GM12878 (cell line): ENCODE results near the gene MAPK8IP3. TPM values are rescaled to one million over a fixed set of nuclear protein-coding genes. Genes with fewer than 3 reads are reported as not detected.

ENCODE experiments used
- ATAC-seq: fragments of 200-7000 bp; cut with Tn5 transposase; 3 replicates; pipeline ENCODE4 v1.9.1; 2020; ENCODE audit warnings: mild to moderate bottlenecking, moderate library complexity
- BruUV-seq: library from RNA; stranded (reverse); fragments of 400-500 nt; replicated peaks from 2 replicates; lab custom pipeline; 2021; lab: Mats Ljungman, UMichigan
- CTCF ChIA-PET: fragments of 300-600 bp; sonication (Branson Sonifier 250); formaldehyde crosslinking; extraction: SDS; loops from one replicate; lab custom pipeline; 2021; ENCODE audit warnings: inconsistent platforms; lab: Yijun Ruan, JAX
- POLR2A ChIA-PET: fragments of 350-600 bp; formaldehyde crosslinking; extraction: SDS; loops from one replicate; lab custom pipeline; 2021; ENCODE audit warnings: inconsistent platforms; lab: Charles Lee
- RAD21 ChIA-PET: fragments of 300-600 bp; sonication (Branson Sonifier 250); formaldehyde crosslinking; loops from one replicate; lab custom pipeline; 2023; ENCODE audit warnings: antibody characterized with exemption; ENCODE audit not compliant: unreplicated experiment; lab: Charles Lee
- SMC1A ChIA-PET: fragments of 300-600 bp; sonication (Branson Sonifier 250); formaldehyde crosslinking; loops from one replicate; lab custom pipeline; 2023; ENCODE audit not compliant: unreplicated experiment, uncharacterized antibody; lab: Charles Lee
- DNase-seq: peaks from one replicate; pipeline ENCODE4 v3.0.0-alpha.2; 2011; ENCODE audit warnings: low read depth, low spot score
- FAIRE-seq: peaks from 3 replicates; lab custom pipeline; 2011; peaks lifted over from hg19 to GRCh38; lab: Jason Lieb, UNC
- H2AFZ ChIP-seq: 2 replicates; pipeline ENCODE4 v1.6.0; 2011; ENCODE audit warnings: low read depth, low read length, control low read depth; ENCODE audit not compliant: control insufficient read depth
- H3K27ac ChIP-seq: 2 replicates; pipeline ENCODE4 v1.5.1; 2011; ENCODE audit warnings: control low read depth; ENCODE audit not compliant: control insufficient read depth, insufficient read depth
- H3K27me3 ChIP-seq, 2 experiments: replicated peaks in 1 of 2; 2 replicates each; pipeline versions ENCODE4 v1.6.0 to v1.6.1; 2011; ENCODE audit warnings: low read length in 1 of 2; ENCODE audit not compliant: control insufficient read depth in 2 of 2, insufficient read depth in 2 of 2
- H3K36me3 ChIP-seq, 2 experiments: 2 replicates each; pipeline ENCODE4 v1.5.1; 2011; ENCODE audit warnings: low read length in 1 of 2; ENCODE audit not compliant: control insufficient read depth in 2 of 2, insufficient read depth in 2 of 2
- H3K4me1 ChIP-seq: 2 replicates; pipeline ENCODE4 v1.6.1; 2011; ENCODE audit warnings: mild to moderate bottlenecking, low read length, moderate library complexity, mixed read lengths; ENCODE audit not compliant: control insufficient read depth, insufficient read depth
- H3K4me2 ChIP-seq: 2 replicates; pipeline ENCODE4 v1.6.0; 2011; ENCODE audit warnings: control low read depth; ENCODE audit not compliant: control insufficient read depth, insufficient read depth
- H3K4me3 ChIP-seq: fragments of 200-600 bp; sonication (generic); 2 replicates; pipeline ENCODE4 v1.5.1; 2016
- H3K79me2 ChIP-seq: 2 replicates; pipeline ENCODE4 v1.6.0; 2011; ENCODE audit warnings: low read length; ENCODE audit not compliant: control insufficient read depth, insufficient read depth
- H3K9ac ChIP-seq: 2 replicates; pipeline ENCODE4 v1.8.0; 2011; ENCODE audit warnings: low read length, control low read depth, mixed read lengths; ENCODE audit not compliant: control insufficient read depth, insufficient read depth
- H3K9me3 ChIP-seq: replicated peaks from 3 replicates; pipeline ENCODE4 v1.5.1; 2011; ENCODE audit warnings: mild to moderate bottlenecking, low read length; ENCODE audit not compliant: control insufficient read depth, insufficient read depth
- H4K20me1 ChIP-seq: 2 replicates; pipeline ENCODE4 v1.6.0; 2011; ENCODE audit not compliant: control insufficient read depth, insufficient read depth
- BCL11A ChIP-seq: IDR thresholded peaks from 2 replicates; pipeline ENCODE4 v1.6.1; 2011; ENCODE audit warnings: low read depth, low read length
- CBFB ChIP-seq: IDR thresholded peaks from 2 replicates; pipeline ENCODE4 v1.6.1; 2016; ENCODE audit warnings: antibody characterized with exemption, low read depth
- EGR1 ChIP-seq, 2 experiments: IDR thresholded peaks; 1 replicate in 1 of 2; 2 replicates in 1 of 2; pipeline ENCODE4 v1.6.1; 2011 to 2012; ENCODE audit warnings: low read depth in 2 of 2, low read length in 2 of 2, borderline replicate concordance in 1 of 2, mild to moderate bottlenecking in 1 of 2, moderate library complexity in 1 of 2
- HCFC1 ChIP-seq: fragments of 150-350 bp; IDR thresholded peaks from 2 replicates; pipeline ENCODE4 v1.6.1; 2014; ENCODE audit warnings: low read length
- HSF1 ChIP-seq: fragments of 150-350 bp; IDR thresholded peaks from 2 replicates; pipeline ENCODE4 v1.6.1; 2014; ENCODE audit warnings: mild to moderate bottlenecking, low read depth, low read length
- IRF3 ChIP-seq: fragments of 450-650 bp; IDR thresholded peaks from 2 replicates; pipeline ENCODE4 v1.6.1; 2014; ENCODE audit warnings: mild to moderate bottlenecking
- POLR2AphosphoS5 ChIP-seq: IDR thresholded peaks from 2 replicates; pipeline ENCODE4 v1.6.1; 2011; ENCODE audit warnings: mild to moderate bottlenecking, low read length, inconsistent platforms
- RAD21 ChIP-seq: IDR thresholded peaks from 2 replicates; pipeline ENCODE4 v1.6.1; 2011; ENCODE audit warnings: mild to moderate bottlenecking, low read depth, low read length, moderate library complexity; ENCODE audit not compliant: insufficient read depth
- RCOR1 ChIP-seq: conservative IDR thresholded peaks from 2 replicates; pipeline ENCODE4 v1.6.1; 2012; ENCODE audit warnings: low read depth, low read length, improper control_type of control experiment
- SUPT20H ChIP-seq: IDR thresholded peaks from 2 replicates; pipeline ENCODE4 v1.6.1; 2011; ENCODE audit warnings: low read depth, mild to moderate bottlenecking, low read length, moderate library complexity, borderline replicate concordance; ENCODE audit not compliant: control insufficient read depth
- TAF1 ChIP-seq: IDR thresholded peaks from 2 replicates; pipeline ENCODE4 v1.6.1; 2011; ENCODE audit warnings: mild to moderate bottlenecking, low read depth, low read length, borderline replicate concordance
- YBX1 ChIP-seq: fragments of 450-650 bp; IDR thresholded peaks from 2 replicates; pipeline ENCODE4 v1.6.1; 2016; ENCODE audit warnings: antibody characterized with exemption
- WGBS: methylation state at CpG from one replicate; pipeline ENCODE4 v1.1.6; 2016; ENCODE audit warnings: low lambda C conversion rate; ENCODE audit not compliant: insufficient replicate concordance, insufficient coverage; ENCODE audit errors: missing lambda C conversion rate; 5-methylcytosine and 5-hydroxymethylcytosine counted together
- in situ Hi-C: fragments of 300-500 bp; cut with MboI; formaldehyde crosslinking; loops from 9 replicates; pipeline ENCODE4 v1.14.3; 2018; ENCODE audit warnings: mixed read lengths
- intact Hi-C: fragments of 100-400 bp; cut with micrococcal nuclease; formaldehyde crosslinking; loops from one replicate; pipeline ENCODE4 v1.14.2; 2022; ENCODE audit not compliant: unreplicated experiment
- polyA plus RNA-seq, 11 experiments: library from polyadenylated mRNA; depleted of rRNA in 4 of 11; unstranded in 6 of 11; stranded (reverse) in 5 of 11; fragments of >200 nt; fragmentation: Nextera tagmentation in 4 of 11; fragmentation: Illumina TruSeq in 1 of 11; extraction: Ambion mirVana in 4 of 11; extraction: Trizol in 1 of 11; gene quantifications; 1 replicate in 1 of 11; 2 replicates in 10 of 11; pipeline versions ENCODE4 v1.2.1 to v1.2.3, GENCODE V29; 2011 to 2016; ENCODE audit warnings: inconsistent platforms in 2 of 11, missing spikeins in 2 of 11, low read depth in 1 of 11
- total RNA-seq, 4 experiments: library from RNA; depleted of rRNA in 3 of 4; stranded (reverse); fragments of >200 nt in 3 of 4; fragmentation: Illumina TruSeq in 1 of 4; extraction: Trizol in 1 of 4; gene quantifications; 2 replicates each; pipeline versions ENCODE4 v1.2.1 to v1.2.3, GENCODE V29; 2013 to 2021

MAPK8IP3 gene
- total and polyA plus RNA-seq, 10 of the 15 experiments (the other 5 are each of a cell fraction or from before 2014, with no cell fraction given), result 0.06 to 67.9 (median 18.2) TPM

GRCh38 chr16:1670866-1671265 lies 35.1 kb upstream of the MAPK8IP3 start:
- Histone ChIP-seq H3K79me2 (no peaks in the 10 kb centered on the region), H3K27ac (no peak overlapping the region), H3K9ac (no peak overlapping the region), H3K27me3 (no peaks in the 10 kb centered on the region), H3K4me3 (no peak overlapping the region), H3K9me3 (no peaks in the 10 kb centered on the region), H2AFZ (no peak overlapping the region), H3K36me3 (peaks cover 8 to 34% of the 10 kb centered on the region in 2 experiments; a peak in 3 of 4 replicates), H3K4me2 (no peak overlapping the region), H4K20me1 (no peaks in the 10 kb centered on the region), H3K4me1 (no peaks in the 10 kb centered on the region)
- RAD21 ChIA-PET, result interaction anchor here (0.6 kb wide), 1 partner anchor 1082 kb away, joined by 3 read pairs; the partner anchor contains the start of gene SRRM2
- intact Hi-C loops, result no loop called here
- no peak for DNase-seq
- TF ChIP-seq EGR1 (IDR thresholded peaks at IDR 0.05; ENCODE audit: borderline replicate concordance in 1 of 2, low read depth in 2 of 2, low read length in 2 of 2), result no peak
- no TSS peak for BruUV-seq
- SMC1A ChIA-PET, result no interaction called here
- 97% methylated on average over 7 of the region's 7 CpGs for WGBS
- FAIRE-seq, result no peak
- in situ Hi-C loops, result no loop called here
- ATAC-seq, result no peak
- CTCF ChIA-PET, result no interaction called here
- POLR2A ChIA-PET, result no interaction called here

GRCh38 chr16:1673424-1674151 lies 32.4 kb upstream of the MAPK8IP3 start:
- SMC1A ChIA-PET, result no interaction called here
- intact Hi-C loops, result no loop called here
- Histone ChIP-seq H4K20me1 (no peaks in the 10 kb centered on the region), H3K79me2 (peaks cover 3% of the 10 kb centered on the region), H3K27ac (no peak overlapping the region), H3K36me3 (peaks cover 8 to 21% of the 10 kb centered on the region in 2 experiments; a peak in 3 of 4 replicates), H3K4me3 (no peak overlapping the region), H2AFZ (no peak overlapping the region), H3K9me3 (no peaks in the 10 kb centered on the region), H3K4me2 (no peak overlapping the region), H3K9ac (no peak overlapping the region), H3K27me3 (no peaks in the 10 kb centered on the region), H3K4me1 (no peaks in the 10 kb centered on the region)
- POLR2A ChIA-PET, result no interaction called here
- DNase-seq, result no peak
- BruUV-seq, result no TSS peak
- CTCF ChIA-PET, result no interaction called here
- RAD21 ChIA-PET, result no interaction called here
- ATAC-seq, result no peak
- in situ Hi-C loops, result no loop called here
- 87% methylated on average over 26 of the region's 26 CpGs for WGBS
- no peak for FAIRE-seq
- no peak for TF ChIP-seq IRF3
- no peak for TF ChIP-seq CBFB
- TF ChIP-seq SUPT20H, result no peak
- TF ChIP-seq HSF1, result no peak
- no peak for TF ChIP-seq RAD21
- TF ChIP-seq YBX1, result no peak
- no peak for TF ChIP-seq BCL11A
- TF ChIP-seq TAF1, result no peak
- no peak for TF ChIP-seq RCOR1
- TF ChIP-seq POLR2AphosphoS5, result no peak
- TF ChIP-seq HCFC1, result no peak
